ENCODE results near the gene PITX2.

The PITX2 gene

GRCh38 chr4:110623718-110624397 is 981 bp upstream of the PITX2 start:
- DNase-seq (ENCODE audit: low spot score) = no peak

- no peak for DNase-seq (ENCODE audit: low spot score)
These were observed 782 bp downstream of the PITX2 start for GRCh38 chr4:110621839-110622751.

- DNase-seq (ENCODE audit: low spot score) = no peak
These were observed 1.5 kb downstream of the PITX2 start for GRCh38 chr4:110621328-110621812.

- no peak for DNase-seq (ENCODE audit: low spot score)
These were observed 2.1 kb downstream of the PITX2 start for GRCh38 chr4:110620691-110621327.

- no peak for DNase-seq (ENCODE audit: low spot score)
These were observed 2.6 kb downstream of the PITX2 start for GRCh38 chr4:110620322-110620690.

- no peak for DNase-seq (ENCODE audit: low spot score)
These were observed 3.2 kb downstream of the PITX2 start for GRCh38 chr4:110619463-110620247.

- no peak for DNase-seq (ENCODE audit: low spot score)
These were observed 4.1 kb downstream of the PITX2 start for GRCh38 chr4:110618581-110619462.

- no peak for DNase-seq (ENCODE audit: low spot score)
These were observed 5.0 kb downstream of the PITX2 start for GRCh38 chr4:110617646-110618580.

GRCh38 chr4:110617075-110617640 is 5.7 kb downstream of the PITX2 start:
- no peak for DNase-seq (ENCODE audit: low spot score)

- no peak for DNase-seq (ENCODE audit: low spot score)
These were observed 6.4 kb downstream of the PITX2 start for GRCh38 chr4:110616238-110617074.

GRCh38 chr4:110615353-110616237 is 7.3 kb downstream of the PITX2 start:
- no peak for DNase-seq (ENCODE audit: low spot score)

- no peak for DNase-seq (ENCODE audit: low spot score)
These were observed 7.9 kb downstream of the PITX2 start for GRCh38 chr4:110614976-110615352.

GRCh38 chr4:110614173-110614963 is 8.5 kb downstream of the PITX2 start:
- no peak for DNase-seq (ENCODE audit: low spot score)

- DNase-seq (ENCODE audit: low spot score) = no peak
These were observed 9.1 kb downstream of the PITX2 start for GRCh38 chr4:110613745-110614144.

GRCh38 chr4:110612631-110613269 is 10.1 kb downstream of the PITX2 start:
- no peak for DNase-seq (ENCODE audit: low spot score)

- no peak for DNase-seq (ENCODE audit: low spot score)
These were observed 10.9 kb downstream of the PITX2 start for GRCh38 chr4:110611968-110612447.

Data from hepatic stellate cell (primary cell).